Amniotic epithelial cell (primary cell): ENCODE results near the gene ADGRG3.

Experiments
- DNase-seq: peaks from one replicate; pipeline ENCODE4 v3.0.0-alpha.2; 2010; ENCODE audit warnings: low read depth

Gene ADGRG3

GRCh38 chr16:57663917-57664661 lies 4.0 kb upstream of the ADGRG3 start:
- no peak for DNase-seq

- no peak for DNase-seq
Measured at GRCh38 chr16:57664662-57665025, 3.5 kb upstream of the ADGRG3 start.

- no peak for DNase-seq
Measured at GRCh38 chr16:57665541-57665940, 2.6 kb upstream of the ADGRG3 start.

DNA sequence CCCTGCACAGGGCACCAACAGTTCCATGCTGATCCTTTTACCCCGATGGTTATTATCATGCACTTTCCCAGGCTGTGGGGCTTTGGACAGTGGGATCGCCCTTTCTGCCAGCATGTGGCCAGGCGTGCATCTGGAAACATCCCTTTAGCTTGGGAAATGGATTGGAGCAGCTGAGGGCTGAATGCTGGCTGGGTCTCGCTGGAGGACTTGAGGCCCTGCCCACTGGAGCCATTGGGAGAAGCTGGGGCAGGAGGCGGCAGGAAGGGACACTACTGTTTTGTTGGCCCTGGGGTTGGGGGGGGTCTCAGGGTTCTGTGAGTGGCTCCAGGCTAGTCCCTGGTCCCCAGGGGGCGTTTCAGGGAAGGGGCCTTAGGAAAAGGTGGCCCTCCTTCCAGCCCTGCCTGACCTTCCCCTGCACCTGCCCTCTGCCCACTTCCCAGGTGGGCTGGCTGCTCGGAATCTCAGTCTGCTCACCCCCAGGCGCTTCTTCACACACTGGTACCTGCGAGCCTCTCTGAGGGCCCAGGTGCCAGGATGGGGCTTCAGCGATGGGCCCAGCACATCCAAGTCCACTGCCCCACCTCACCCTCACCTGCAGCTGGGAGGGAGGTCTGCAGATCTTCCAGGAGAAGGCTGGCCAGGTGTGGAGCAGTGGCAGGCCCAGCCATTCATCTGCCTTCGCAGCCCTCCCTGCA lies 1.6 kb upstream of the ADGRG3 start:
- no peak for DNase-seq

- DNase-seq = no peak
Measured at GRCh38 chr16:57667048-57667525, 1.0 kb upstream of the ADGRG3 start.

- peak; percentile 53 for DNase-seq
Measured at GRCh38 chr16:57667526-57668262, 412 bp upstream of the ADGRG3 start.

GRCh38 chr16:57668630-57669475 lies 747 bp downstream of the ADGRG3 start:
- no peak for DNase-seq

DNA sequence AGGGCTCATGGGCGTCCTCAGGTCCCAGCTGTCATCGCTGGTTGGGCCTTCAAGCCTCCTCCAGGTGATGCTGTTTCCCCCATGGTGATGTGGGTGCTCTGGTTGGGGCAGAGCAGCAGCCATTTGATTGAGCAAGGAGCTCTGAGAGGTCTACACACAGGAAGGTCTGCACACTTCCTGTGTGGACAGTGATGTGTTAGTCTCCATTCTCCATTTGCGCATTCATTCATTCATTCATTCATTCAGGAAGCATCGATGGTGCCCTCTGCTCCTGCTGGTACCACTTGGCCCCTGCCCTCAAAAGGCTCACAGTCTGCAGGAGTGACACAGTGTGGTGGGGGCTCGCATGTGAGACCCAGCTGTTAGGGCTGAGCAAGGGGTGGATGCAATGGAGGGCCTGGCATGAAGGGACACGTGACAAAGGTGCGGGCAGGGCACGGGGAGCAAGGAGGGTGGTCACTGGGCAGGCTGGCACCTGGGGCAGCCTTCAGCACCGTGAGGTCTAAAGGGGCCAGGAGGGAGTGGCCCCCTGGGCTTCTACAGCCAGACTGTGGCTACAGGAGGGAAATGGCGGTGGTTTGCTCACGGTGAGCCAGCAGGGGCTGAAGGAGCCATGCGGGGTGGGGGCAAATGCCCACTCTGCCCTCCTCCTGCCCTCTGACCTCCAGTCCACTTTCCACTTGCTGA lies 1.5 kb downstream of the ADGRG3 start:
- no peak for DNase-seq

DNA sequence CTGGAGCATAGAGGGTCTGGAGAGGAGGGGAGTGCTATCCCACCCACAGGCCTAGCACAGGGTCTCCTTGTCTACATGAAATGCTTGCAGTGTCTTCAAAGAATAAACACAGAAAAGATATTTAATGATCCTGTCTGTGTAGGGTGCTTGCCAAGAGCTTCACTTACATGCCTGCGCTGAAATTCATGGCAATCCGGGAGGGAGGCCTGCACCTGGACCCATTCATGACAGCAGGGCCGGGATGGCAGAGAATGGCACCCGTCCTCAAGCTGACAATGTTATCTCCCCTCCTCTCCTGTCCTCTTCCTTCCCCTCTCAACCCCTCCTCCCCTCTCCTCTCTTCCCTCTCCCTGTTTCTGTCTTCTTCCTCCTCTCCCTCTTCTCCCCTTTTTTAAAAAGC lies 2.1 kb downstream of the ADGRG3 start:
- no peak for DNase-seq

DNA sequence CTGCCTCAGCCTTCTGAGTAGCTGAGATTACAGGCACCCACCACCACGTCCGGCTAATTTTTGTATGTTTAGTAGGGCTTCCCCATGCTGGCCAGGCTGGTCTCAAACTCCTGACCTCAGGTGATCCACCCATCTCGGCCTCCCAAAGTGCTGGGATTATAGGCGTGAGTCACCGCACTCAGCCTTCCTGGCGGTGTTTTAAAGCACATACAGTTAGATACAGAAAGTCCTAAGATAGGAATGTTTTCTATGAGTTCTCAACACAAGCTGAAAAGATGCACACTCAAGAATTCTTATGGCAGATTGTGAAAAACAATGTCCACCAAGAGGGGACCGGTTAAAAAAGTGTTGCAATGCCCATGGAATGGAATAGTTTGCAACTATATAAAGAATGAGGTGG lies 3.3 kb downstream of the ADGRG3 start:
- peak; percentile 91 for DNase-seq

DNA sequence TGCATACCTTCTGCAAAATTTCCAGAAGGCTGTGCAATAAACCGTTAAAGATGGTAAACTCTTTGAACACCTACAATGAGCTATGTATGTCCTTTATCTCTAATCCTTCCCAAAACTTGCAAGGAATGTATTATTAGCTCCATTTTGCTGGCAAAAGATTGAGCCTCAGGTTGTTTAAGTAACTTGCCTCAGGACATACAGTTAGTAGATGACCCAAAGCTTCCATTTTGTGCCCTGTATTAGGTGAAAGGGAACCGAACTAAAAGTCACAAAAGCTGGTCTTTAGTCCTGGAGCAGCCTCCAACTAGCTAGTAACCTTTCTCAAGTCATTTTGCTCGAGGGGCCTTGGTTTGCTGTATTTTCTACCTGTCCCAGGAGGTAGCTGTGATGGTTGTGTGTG lies 4.3 kb downstream of the ADGRG3 start:
- no peak for DNase-seq

DNA sequence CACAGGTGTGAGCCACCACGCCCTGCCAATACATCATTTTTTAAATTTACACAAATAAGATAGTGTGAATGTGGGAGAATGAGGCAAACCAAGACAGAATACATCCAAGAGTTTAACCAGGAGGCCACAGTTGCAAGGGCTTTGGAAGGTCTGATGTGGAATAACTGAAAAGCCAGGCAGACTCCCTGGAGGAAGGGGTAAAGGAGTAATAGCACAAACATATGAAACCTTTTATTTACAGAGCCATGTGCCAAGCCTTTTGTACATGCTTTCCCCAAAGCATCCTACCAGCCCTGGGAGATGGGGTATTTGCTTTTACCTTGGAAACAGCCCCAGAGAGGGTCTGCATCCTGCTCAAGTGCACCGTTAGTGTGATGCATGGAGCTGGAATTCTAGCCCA lies 4.7 kb downstream of the ADGRG3 start:
- DNase-seq = no peak

DNA sequence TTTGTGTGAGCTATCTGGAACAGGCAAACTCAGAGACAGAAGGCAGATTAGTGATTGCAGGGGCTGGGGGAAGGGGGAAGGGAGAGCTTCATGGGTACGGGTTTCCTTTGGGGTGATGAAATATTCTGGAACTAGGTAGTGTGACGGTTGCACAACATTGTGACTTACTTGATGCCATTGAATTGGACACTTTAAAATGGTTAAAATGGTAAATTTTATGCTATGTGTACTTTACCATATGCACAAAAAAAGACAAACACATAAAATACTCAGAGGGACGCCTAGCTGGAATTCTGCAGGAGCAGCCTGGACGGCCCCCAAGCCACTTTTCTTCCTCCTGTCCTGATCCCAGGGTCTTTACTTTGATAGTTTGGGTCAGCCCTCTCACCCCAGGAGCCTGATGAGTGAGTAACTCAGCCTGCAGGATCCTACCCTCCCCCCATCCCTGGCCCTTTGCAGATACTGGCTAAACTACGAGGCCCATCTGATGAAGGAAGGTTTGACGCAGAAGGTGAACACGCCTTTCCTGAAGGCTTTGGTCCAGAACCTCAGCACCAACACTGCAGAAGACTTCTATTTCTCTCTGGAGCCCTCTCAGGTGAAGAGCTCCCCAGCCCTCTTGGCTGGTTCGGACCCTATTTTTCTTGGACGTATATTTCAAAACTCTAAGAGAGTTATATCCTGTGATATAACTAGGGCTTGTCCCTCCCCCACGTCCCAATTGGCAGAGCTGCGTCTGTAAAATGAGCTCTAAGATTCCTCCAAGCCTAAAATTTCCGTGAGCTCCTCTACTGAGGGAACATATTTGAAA lies 7.8 kb downstream of the ADGRG3 start:
- peak; percentile 42 for DNase-seq

GRCh38 chr16:57676553-57677085 lies 8.5 kb downstream of the ADGRG3 start:
- no peak for DNase-seq

GRCh38 chr16:57677622-57678369 lies 9.7 kb downstream of the ADGRG3 start:
- no peak for DNase-seq

- no peak for DNase-seq
Measured at GRCh38 chr16:57679016-57679415, 10.9 kb downstream of the ADGRG3 start.

DNA sequence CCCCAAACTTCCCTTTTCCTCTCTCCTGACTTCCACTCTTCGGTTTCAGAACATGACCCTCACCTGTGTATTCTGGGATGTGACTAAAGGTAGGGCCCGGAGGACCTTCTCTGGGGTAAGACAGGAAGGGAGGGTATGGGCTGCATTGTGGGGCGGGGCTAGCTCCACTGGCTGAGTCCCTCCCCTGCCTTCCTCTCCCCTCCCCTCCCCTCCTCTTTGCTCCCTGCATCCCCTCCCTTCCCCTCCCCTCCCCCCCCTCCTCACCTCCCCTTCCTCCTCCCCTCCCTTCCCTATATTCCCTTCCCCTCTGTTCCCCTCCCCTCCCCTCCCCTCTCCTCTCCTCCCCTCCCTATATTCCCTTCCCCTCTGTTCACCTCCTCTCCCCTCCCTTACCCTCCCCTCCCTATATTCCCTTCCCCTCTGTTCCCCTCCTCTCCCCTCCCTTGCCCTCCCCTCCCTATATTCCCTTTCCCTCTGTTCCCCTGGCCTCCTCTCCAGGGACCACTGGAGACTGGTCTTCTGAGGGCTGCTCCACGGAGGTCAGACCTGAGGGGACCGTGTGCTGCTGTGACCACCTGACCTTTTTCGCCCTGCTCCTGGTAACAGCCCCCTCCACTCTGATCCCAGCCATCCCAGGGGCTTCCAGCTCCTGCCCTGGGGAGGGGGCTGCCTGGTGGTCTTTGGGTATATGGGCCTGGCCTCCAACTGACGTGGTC lies 11.8 kb downstream of the ADGRG3 start:
- no peak for DNase-seq

- DNase-seq = peak; percentile 34
Measured at GRCh38 chr16:57680842-57681375, 12.8 kb downstream of the ADGRG3 start.
